GM23248 (cell line): Measurements from ENCODE around the gene TNFSF13B. TPM values are rescaled to one million over a fixed set of nuclear protein-coding genes. Genes with fewer than 3 reads are reported as not detected.

Experiments used
- DNase-seq: peaks from one replicate; pipeline ENCODE4 v3.0.0-alpha.2; 2015
- H2AFZ ChIP-seq: fragments of 200-600 bp; sonication (generic); 2 replicates; pipeline ENCODE4 v1.6.1; 2016; ENCODE audit warnings: antibody characterized with exemption
- H3F3A ChIP-seq: fragments of 200-600 bp; sonication (generic); 2 replicates; pipeline ENCODE4 v1.6.1; 2016; ENCODE audit warnings: mild to moderate bottlenecking, antibody characterized with exemption, mixed run types; ENCODE audit not compliant: insufficient read depth
- H3K27ac ChIP-seq: fragments of 200-600 bp; sonication (generic); 2 replicates; pipeline ENCODE4 v1.5.1; 2016; ENCODE audit warnings: mild to moderate bottlenecking
- H3K27me3 ChIP-seq: fragments of 200-600 bp; sonication (generic); replicated peaks from 2 replicates; pipeline ENCODE4 v1.6.1; 2016; ENCODE audit warnings: mild to moderate bottlenecking; ENCODE audit not compliant: insufficient read depth
- H3K36me3 ChIP-seq: fragments of 200-600 bp; sonication (generic); 2 replicates; pipeline ENCODE4 v1.6.1; 2016; ENCODE audit warnings: low read depth, mild to moderate bottlenecking
- H3K4me1 ChIP-seq: fragments of 200-600 bp; sonication (generic); 2 replicates; pipeline ENCODE4 v1.6.1; 2016; ENCODE audit warnings: mild to moderate bottlenecking; ENCODE audit not compliant: insufficient read depth
- H3K4me2 ChIP-seq: fragments of 200-600 bp; sonication (generic); one replicate; pipeline ENCODE4 v1.6.1; 2016; ENCODE audit warnings: mild to moderate bottlenecking; ENCODE audit not compliant: unreplicated experiment
- H3K4me3 ChIP-seq: fragments of 200-600 bp; sonication (generic); 2 replicates; pipeline ENCODE4 v1.5.1; 2016; ENCODE audit warnings: mild to moderate bottlenecking
- H3K79me2 ChIP-seq: fragments of 200-600 bp; sonication (generic); 2 replicates; pipeline ENCODE4 v1.6.1; 2016; ENCODE audit warnings: mild to moderate bottlenecking; ENCODE audit not compliant: insufficient read depth
- H3K9ac ChIP-seq: fragments of 200-600 bp; sonication (generic); 2 replicates; pipeline ENCODE4 v1.6.1; 2016; ENCODE audit warnings: mild to moderate bottlenecking
- H3K9me2 ChIP-seq: fragments of 200-600 bp; sonication (generic); 2 replicates; pipeline ENCODE4 v1.6.1; 2016; ENCODE audit warnings: mixed run types, mild to moderate bottlenecking, moderate library complexity; ENCODE audit not compliant: insufficient read depth
- H3K9me3 ChIP-seq: fragments of 200-600 bp; sonication (generic); one replicate; pipeline ENCODE4 v1.6.1; 2017; ENCODE audit warnings: low read depth
- H4K20me1 ChIP-seq: fragments of 200-600 bp; sonication (generic); 2 replicates; pipeline ENCODE4 v1.6.0; 2016; ENCODE audit not compliant: insufficient read depth
- EZH2 ChIP-seq: fragments of 200-600 bp; sonication (generic); IDR thresholded peaks from 2 replicates; pipeline ENCODE4 v1.6.1; 2018; ENCODE audit warnings: antibody characterized with exemption, mild to moderate bottlenecking; ENCODE audit not compliant: insufficient read depth, poor library complexity, severe bottlenecking
- EZH2phosphoT487 ChIP-seq: fragments of 200-600 bp; sonication (generic); IDR thresholded peaks from 2 replicates; pipeline ENCODE4 v1.6.1; 2018; ENCODE audit warnings: antibody characterized with exemption, moderate library complexity, mild to moderate bottlenecking, low read depth; ENCODE audit not compliant: insufficient read depth
- WGBS, 2 experiments: methylation state at CpG; one replicate each; pipeline ENCODE4 v1.1.6; 2015 to 2017; ENCODE audit warnings: low lambda C conversion rate in 2 of 2, low coverage in 1 of 2; ENCODE audit errors: missing lambda C conversion rate in 2 of 2; 5-methylcytosine and 5-hydroxymethylcytosine counted together
- in situ Hi-C: fragments of 300-500 bp; cut with MboI; formaldehyde crosslinking; loops from 2 replicates; pipeline ENCODE4 v1.15.0; 2020
- polyA plus RNA-seq: library from polyadenylated mRNA; unstranded; fragments of >200 nt; fragmentation: Nextera tagmentation; extraction: Ambion mirVana; gene quantifications from 2 replicates; pipeline ENCODE4 v1.2.1, GENCODE V29; 2016
- total RNA-seq: library from RNA; depleted of rRNA; stranded (reverse); fragments of >200 nt; shearing (Covaris generic); gene quantifications from 2 replicates; pipeline ENCODE4 v1.2.3, GENCODE V29; 2014

TNFSF13B gene
- total and polyA plus RNA-seq, 2 experiments from 2014 or later, result 0.40 to 2.5 TPM

GRCh38 chr13:108268466-108269112 is 929 bp upstream of the TNFSF13B start:
- no peak overlapping the region for H3K9ac ChIP-seq
- in situ Hi-C loops, result no loop called here
- TF ChIP-seq EZH2phosphoT487 (no peak), EZH2 (no peak)

DNA sequence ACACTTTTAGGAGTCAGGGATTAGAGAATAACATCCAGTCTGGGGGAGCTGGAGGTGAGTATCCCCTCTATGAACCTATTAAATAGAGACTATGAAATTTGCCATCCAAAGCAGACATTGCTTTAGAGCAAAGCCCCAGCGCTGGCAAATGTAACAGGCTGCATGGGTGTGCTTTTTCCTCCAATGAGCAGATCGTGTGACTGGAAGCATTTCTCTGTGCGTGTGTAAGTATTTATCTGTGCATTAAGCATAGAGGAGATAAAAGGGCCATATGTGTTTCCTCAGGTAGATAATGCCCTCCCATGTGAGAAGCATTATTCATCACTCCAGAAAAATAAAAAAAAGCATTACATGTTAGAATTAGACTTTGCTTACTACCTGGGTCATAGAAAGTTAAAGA is 924 bp downstream of the TNFSF13B start:
- Histone ChIP-seq H3K4me3 (peak overlapping the region; percentile 62), H3K4me2 (peak overlapping the region; percentile 89), H2AFZ (peak overlapping the region; percentile 84), H3K27me3 (no peaks in the 10 kb centered on the region), H3K4me1 (peaks cover 17% of the 10 kb centered on the region), H3K9me2 (no peaks in the 10 kb centered on the region), H3K9me3 (no peaks in the 10 kb centered on the region), H3K9ac (peak overlapping the region; percentile 48), H4K20me1 (no peaks in the 10 kb centered on the region), H3K79me2 (no peaks in the 10 kb centered on the region), H3F3A (peaks cover 10% of the 10 kb centered on the region; the same call in 1 of the 2 replicates), H3K27ac (no peak overlapping the region), H3K36me3 (no peaks in the 10 kb centered on the region)
- TF ChIP-seq EZH2phosphoT487, result no peak
- TF ChIP-seq EZH2, result no peak
- in situ Hi-C loops, result no loop called here
- peak; percentile 22 for DNase-seq
- 8 to 12% methylated on average over 3 of the region's 3 CpGs for WGBS, 2 experiments

More at GRCh38 chr13:108268466-108269112, 929 bp upstream of the TNFSF13B start:
- Histone ChIP-seq H3K36me3 (no peaks in the 10 kb centered on the region), H3K79me2 (no peaks in the 10 kb centered on the region), H3F3A (peaks cover 10% of the 10 kb centered on the region; the same call in 1 of the 2 replicates), H3K9me2 (no peaks in the 10 kb centered on the region), H3K9me3 (no peaks in the 10 kb centered on the region), H4K20me1 (no peaks in the 10 kb centered on the region), H3K27ac (no peak overlapping the region), H3K27me3 (no peaks in the 10 kb centered on the region), H3K4me3 (no peak overlapping the region), H3K4me1 (peaks cover 17% of the 10 kb centered on the region), H2AFZ (no peak overlapping the region), H3K4me2 (no peak overlapping the region)
- WGBS, 2 experiments, result 93% methylated on average over 4 of the region's 4 CpGs
- no peak for DNase-seq

- Histone ChIP-seq H3F3A (peaks cover 10% of the 10 kb centered on the region; the same call in 1 of the 2 replicates), H3K4me1 (peaks cover 17% of the 10 kb centered on the region), H3K27me3 (no peaks in the 10 kb centered on the region), H3K79me2 (no peaks in the 10 kb centered on the region), H3K4me3 (no peak overlapping the region), H3K4me2 (no peak overlapping the region), H3K9ac (no peak overlapping the region), H2AFZ (no peak overlapping the region), H3K9me3 (no peaks in the 10 kb centered on the region), H3K9me2 (no peaks in the 10 kb centered on the region), H3K36me3 (no peaks in the 10 kb centered on the region), H3K27ac (no peak overlapping the region), H4K20me1 (no peaks in the 10 kb centered on the region)
- no peak for TF ChIP-seq EZH2phosphoT487
- TF ChIP-seq EZH2, result no peak
- peak; percentile 5 for DNase-seq
- in situ Hi-C loops, result no loop called here
Measured at GRCh38 chr13:108272333-108272732, 2.8 kb downstream of the TNFSF13B start.

GRCh38 chr13:108273429-108274118 is 4.1 kb downstream of the TNFSF13B start:
- DNase-seq, result no peak
- in situ Hi-C loops, result no loop called here
- Histone ChIP-seq H2AFZ (no peak overlapping the region), H3F3A (peaks cover 10% of the 10 kb centered on the region; the same call in 1 of the 2 replicates), H4K20me1 (no peaks in the 10 kb centered on the region), H3K79me2 (no peaks in the 10 kb centered on the region), H3K27ac (no peak overlapping the region), H3K27me3 (no peaks in the 10 kb centered on the region), H3K4me2 (no peak overlapping the region), H3K36me3 (no peaks in the 10 kb centered on the region), H3K9ac (no peak overlapping the region), H3K9me3 (no peaks in the 10 kb centered on the region), H3K4me3 (no peak overlapping the region), H3K4me1 (peaks cover 17% of the 10 kb centered on the region), H3K9me2 (no peaks in the 10 kb centered on the region)
- 72 to 80% methylated on average over 5 of the region's 5 CpGs for WGBS, 2 experiments
- TF ChIP-seq EZH2phosphoT487 (no peak), EZH2 (no peak)
